ENCODE data around the gene C1QTNF6.

Gene C1QTNF6

GRCh38 chr22:37231406-37232139, 43.5 kb upstream of the C1QTNF6 start:
- no peak for DNase-seq (ENCODE audit: low read depth)
- H3K4me3 ChIP-seq (ENCODE audit: low read depth, low read length) = no peak overlapping the region
- no peak for TF ChIP-seq CTCF (IDR thresholded peaks at IDR 0.05; ENCODE audit: insufficient read depth, low read depth, low read length, missing control alignments)

- no peak for TF ChIP-seq CTCF (IDR thresholded peaks at IDR 0.05; ENCODE audit: insufficient read depth, low read depth, low read length, missing control alignments)
- DNase-seq (ENCODE audit: low read depth) = peak; percentile 84
- H3K4me3 ChIP-seq (ENCODE audit: low read depth, low read length) = no peak overlapping the region; the same call in 1 of the 2 replicates
Measured at GRCh38 chr22:37230673-37231405, 42.8 kb upstream of the C1QTNF6 start.

- peak overlapping the region; percentile 53 for H3K4me3 ChIP-seq (ENCODE audit: low read depth, low read length)
- no peak for TF ChIP-seq CTCF (IDR thresholded peaks at IDR 0.05; ENCODE audit: insufficient read depth, low read depth, low read length, missing control alignments)
- peak; percentile 94 for DNase-seq (ENCODE audit: low read depth)
Measured at GRCh38 chr22:37229805-37230672, 42.0 kb upstream of the C1QTNF6 start.

GRCh38 chr22:37229012-37229804, 41.2 kb upstream of the C1QTNF6 start:
- DNase-seq (ENCODE audit: low read depth) = peak; percentile 55
- H3K4me3 ChIP-seq (ENCODE audit: low read depth, low read length) = peak overlapping the region; percentile 53
- no peak for TF ChIP-seq CTCF (IDR thresholded peaks at IDR 0.05; ENCODE audit: insufficient read depth, low read depth, low read length, missing control alignments)

- H3K4me3 ChIP-seq (ENCODE audit: low read depth, low read length) = no peak overlapping the region
- no peak for DNase-seq (ENCODE audit: low read depth)
- TF ChIP-seq CTCF (IDR thresholded peaks at IDR 0.05; ENCODE audit: insufficient read depth, low read depth, low read length, missing control alignments) = no peak
Measured at GRCh38 chr22:37228106-37229011, 40.3 kb upstream of the C1QTNF6 start.

Measured in GM12865 (cell line).